Measurements from ENCODE around the gene LDOC1.
"Not testable (repeated sequence)": the region's sequence is repeated elsewhere in the genome, so short reads cannot be mapped to it uniquely, and the experiment has no call there.

Gene LDOC1

DNA sequence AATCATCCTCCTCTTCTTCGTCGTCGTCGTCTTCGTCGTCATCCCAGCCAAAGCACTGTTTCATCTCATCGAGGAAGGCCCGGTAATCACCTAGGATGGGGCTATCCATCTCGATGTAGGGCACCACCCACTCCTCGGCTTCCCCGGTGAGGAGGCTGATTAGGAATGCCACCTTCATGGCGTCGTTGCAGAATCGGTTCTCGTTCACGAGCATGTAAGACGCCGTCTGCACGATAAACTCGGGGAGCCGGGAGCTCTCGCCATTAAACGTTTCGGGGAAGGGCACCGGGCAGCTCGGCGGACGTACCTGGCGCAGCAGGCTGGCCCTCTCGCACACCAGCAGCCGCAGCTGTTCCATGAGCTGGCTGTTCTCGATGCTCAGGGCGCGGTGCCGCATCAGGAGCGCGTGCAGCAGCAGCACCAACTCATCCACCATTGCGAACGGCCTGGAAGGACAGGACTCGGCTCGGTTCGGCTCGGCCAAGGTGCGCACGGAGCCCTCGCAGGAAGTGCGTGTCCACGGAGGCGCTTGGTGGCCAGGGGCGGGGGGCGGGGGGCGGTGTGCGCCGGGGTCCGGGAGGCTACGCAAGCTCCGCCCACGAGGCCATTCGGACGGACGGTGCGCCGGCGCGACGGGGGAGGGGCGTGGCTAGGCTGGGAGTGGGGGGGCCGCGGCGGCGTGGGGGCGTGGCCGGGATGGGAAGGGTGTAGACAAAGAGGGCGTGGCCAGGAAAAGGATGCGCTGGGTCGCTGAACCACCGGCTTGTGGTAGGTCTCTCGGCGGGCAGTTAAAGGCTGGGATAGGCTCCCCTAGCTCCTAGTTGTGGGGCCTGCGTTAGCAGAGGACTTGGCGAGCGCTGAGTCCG, at the start of gene LDOC1:
TSS of gene LDOC1 (minus strand) at position 544 of the 866 bp plus-strand sequence. CDS start at position 436, 108 bp downstream.
- DNase-seq (ENCODE audit: low read depth in 2 of 2) = peak; percentile 53 to 56

DNA sequence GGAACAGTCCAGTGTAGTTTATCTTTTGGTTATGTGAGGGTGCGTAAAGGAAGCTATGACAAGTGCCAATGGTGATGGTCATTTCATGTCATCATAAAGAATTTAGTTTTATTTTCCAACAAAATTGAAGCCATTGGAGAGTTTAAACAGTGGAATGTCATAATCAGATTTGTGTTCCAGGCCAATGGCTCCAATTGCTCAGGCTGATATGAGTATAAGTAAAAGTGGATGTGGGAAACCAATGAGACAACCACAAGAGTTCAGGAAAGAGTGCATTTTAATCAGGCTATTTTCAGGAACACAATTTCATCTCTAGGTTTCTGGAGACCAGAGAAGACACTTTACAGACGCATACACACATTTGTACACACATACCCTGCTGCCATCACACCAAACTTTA, 44.7 kb upstream of the LDOC1 start:
- DNase-seq (ENCODE audit: low read depth in 2 of 2) = no peak

GRCh38 chrX:141220342-141221008, 43.5 kb upstream of the LDOC1 start:
- no peak for DNase-seq (ENCODE audit: low read depth in 2 of 2)

- no peak for DNase-seq (ENCODE audit: low read depth in 2 of 2)
Observed at GRCh38 chrX:141214196-141214595, 37.3 kb upstream of the LDOC1 start.

DNA sequence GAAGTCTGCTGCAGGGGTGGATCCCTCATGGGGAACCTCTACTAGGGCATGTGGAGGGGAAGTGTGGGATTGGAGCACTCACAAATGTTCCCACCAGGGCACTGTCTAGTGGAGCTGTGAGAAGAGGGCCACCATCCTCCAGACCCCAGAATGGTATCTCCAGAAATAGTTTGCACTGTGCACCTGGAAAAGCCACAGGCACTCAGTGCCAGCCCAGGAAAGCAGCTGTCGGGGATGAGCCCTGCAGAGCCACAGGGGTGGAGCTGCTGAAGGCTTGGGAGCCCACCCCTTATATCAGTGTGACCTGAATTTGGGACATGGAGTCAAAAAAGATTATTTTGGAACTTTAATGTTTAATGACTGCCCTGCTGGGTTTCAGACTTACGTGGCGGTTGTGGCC, 25.0 kb upstream of the LDOC1 start:
- DNase-seq (ENCODE audit: low read depth in 2 of 2) = no peak

GRCh38 chrX:141188573-141188972, 11.6 kb upstream of the LDOC1 start:
- DNase-seq (ENCODE audit: low read depth in 2 of 2) = not testable (repeated sequence)

GRCh38 chrX:141185366-141185765, 8.4 kb upstream of the LDOC1 start:
- no peak for DNase-seq (ENCODE audit: low read depth in 2 of 2)

DNA sequence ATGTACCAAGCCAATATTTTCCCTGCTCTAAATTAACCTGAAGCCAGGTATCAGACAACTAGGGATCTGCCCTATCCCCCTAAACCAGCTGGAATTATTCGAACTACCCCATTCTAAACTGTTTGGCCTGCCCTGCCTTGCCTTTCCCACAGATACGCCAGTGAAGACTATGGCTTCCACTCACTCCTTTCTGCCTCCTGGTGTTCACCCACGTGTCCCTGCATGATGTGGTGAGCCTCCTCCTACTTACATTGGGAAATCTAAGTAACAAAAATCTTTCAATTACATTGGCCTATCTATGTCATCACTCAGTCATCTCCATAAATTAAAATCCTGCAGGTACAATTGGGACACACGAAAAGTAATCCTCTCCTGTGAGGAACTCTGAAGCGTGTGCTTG, 6.1 kb upstream of the LDOC1 start:
- DNase-seq (ENCODE audit: low read depth in 2 of 2) = no peak

GRCh38 chrX:141180851-141181250, 3.9 kb upstream of the LDOC1 start:
- DNase-seq (ENCODE audit: low read depth in 2 of 2) = no peak

- no peak for DNase-seq (ENCODE audit: low read depth in 2 of 2)
Observed at GRCh38 chrX:141175786-141176185, 1.1 kb downstream of the LDOC1 start.

DNA sequence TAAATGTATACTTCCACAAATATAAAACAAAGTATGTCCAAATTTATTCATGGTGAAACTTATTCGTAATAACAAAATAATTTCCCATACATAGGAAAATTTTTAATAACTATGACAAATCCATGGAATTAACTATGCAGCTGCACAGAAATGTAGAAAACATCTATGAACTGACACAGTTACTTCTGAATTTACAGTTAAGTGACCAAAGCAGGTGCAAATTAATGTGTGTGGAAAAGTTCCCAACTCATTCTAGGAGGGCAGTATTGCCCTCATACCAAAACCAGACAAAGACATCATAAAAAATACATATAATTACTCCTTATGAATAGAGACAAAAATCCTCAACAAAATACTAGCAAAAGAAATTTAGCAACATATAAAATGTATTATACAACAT, 12.5 kb downstream of the LDOC1 start:
- DNase-seq (ENCODE audit: low read depth in 2 of 2) = no peak

DNA sequence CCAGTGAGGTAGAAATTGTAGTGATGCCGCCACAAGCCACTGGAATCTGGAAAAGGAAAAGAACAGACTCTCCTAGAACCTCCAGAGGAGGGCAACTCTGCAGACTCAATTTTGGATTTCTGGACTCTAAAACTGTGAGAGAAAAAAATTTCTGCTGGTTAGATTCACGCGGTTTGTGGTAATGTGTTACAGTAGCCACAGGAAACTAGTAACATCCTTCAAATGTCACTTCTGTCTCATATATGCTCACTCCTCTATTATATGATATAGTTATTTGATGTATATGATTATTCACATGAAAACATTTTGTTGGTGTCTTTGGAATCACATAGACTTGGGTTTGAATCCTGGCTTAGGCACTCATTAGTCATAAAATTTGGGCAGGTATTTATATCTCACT, 18.8 kb downstream of the LDOC1 start:
- DNase-seq (ENCODE audit: low read depth in 2 of 2) = no peak

- DNase-seq (ENCODE audit: low read depth in 2 of 2) = not testable (repeated sequence)
Observed at GRCh38 chrX:141155231-141155630, 21.7 kb downstream of the LDOC1 start.

GRCh38 chrX:141142946-141143345, 34.0 kb downstream of the LDOC1 start:
- no peak for DNase-seq (ENCODE audit: low read depth in 2 of 2)

- no peak for DNase-seq (ENCODE audit: low read depth in 2 of 2)
Observed at GRCh38 chrX:141133272-141133671, 43.7 kb downstream of the LDOC1 start.

GRCh38 chrX:141127146-141127545, 49.8 kb downstream of the LDOC1 start:
- no peak for DNase-seq (ENCODE audit: low read depth in 2 of 2)
